ENCODE data around the gene ANKRD35. TPM values are rescaled to one million over a fixed set of nuclear protein-coding genes. Genes with fewer than 3 reads are reported as not detected.

Gene ANKRD35
- total and polyA plus RNA-seq, 9 of the 15 experiments (the other 6 are each of a cell fraction or from before 2014, with no cell fraction given): 0.07 to 0.14 (median 0.07) TPM; not detected in 5

- Histone ChIP-seq H3K4me2 (ENCODE audit: insufficient read depth, low read length) (no peak overlapping the region), H3K9me3 (replicated peaks; ENCODE audit: control insufficient read depth, insufficient read depth, low read depth, low read length) (no peaks in the 10 kb centered on the region), H3K79me2 (ENCODE audit: control insufficient read depth, insufficient read depth, low read length) (no peaks in the 10 kb centered on the region), H3K4me3 (no peak overlapping the region), H4K20me1 (replicated peaks; ENCODE audit: control insufficient read depth, insufficient read depth, low read length) (no peaks in the 10 kb centered on the region), H2AFZ (ENCODE audit: low read depth, low read length) (peak overlapping the region; percentile 30; the same call in 1 of the 2 replicates), H3K9me1 (ENCODE audit: control insufficient read depth, insufficient read depth, low read length) (no peaks in the 10 kb centered on the region), H3K36me3 (ENCODE audit: control insufficient read depth, insufficient read depth, low read length) (no peaks in the 10 kb centered on the region), H3K27me3 (ENCODE audit: control insufficient read depth in 2 of 2, insufficient read depth in 2 of 2, low read length in 2 of 2) (peaks cover 7 to 10% of the 10 kb centered on the region in 2 experiments; a peak in 4 of 5 replicates), H3K27ac (ENCODE audit: extremely low read depth, low read depth, low read length) (no peak overlapping the region), H3K4me1 (replicated peaks in 1 of 2; ENCODE audit: control insufficient read depth in 2 of 2, insufficient read depth in 2 of 2, low read length in 2 of 2) (peaks cover 13 to 17% of the 10 kb centered on the region in 2 experiments), H3K9ac (ENCODE audit: insufficient read depth in 1 of 2, low read depth in 2 of 2, low read length in 2 of 2) (no peak overlapping the region)
- ChIA-PET POLR2A (interaction anchor here (1.1 kb wide), 1 partner anchor 11 kb away, joined by 4 read pairs; no protein-coding TSS in a partner anchor), CTCF (ENCODE audit: low intra/inter-chr PET ratio) (no interaction called here)
- no peak for FAIRE-seq
- ATAC-seq: no peak
- no TSS peak for BruUV-seq (replicated peaks)
- 73% methylated on average over 7 of the region's 8 CpGs for WGBS (ENCODE audit: insufficient coverage, low coverage, missing lambda C conversion rate)
- no peak for DNase-seq (ENCODE audit: extremely low read depth in 1 of 4, low spot score in 3 of 4)
- TF ChIP-seq EGR1 (conservative IDR thresholded peaks at IDR 0.05) (peak; percentile 17; the same call in 1 of the 2 replicates), HOXB6 (CRISPR knock-in tag; IDR thresholded peaks at IDR 0.05; ENCODE audit: borderline replicate concordance) (no peak)
- in situ Hi-C loops (cut with MboI): no loop called here
- intact Hi-C loops (cut with micrococcal nuclease): no loop called here
Measured at GRCh38 chr1:145886816-145887215, 1.1 kb upstream of the ANKRD35 start.

- ATAC-seq (peak; percentile 54), FAIRE-seq (peak; percentile 68), DNase-seq (ENCODE audit: extremely low read depth in 1 of 4, low spot score in 3 of 4) (peak in 1 of 4 experiments; percentile 34)
- H3K9me3 ChIP-seq (replicated peaks; ENCODE audit: control insufficient read depth, insufficient read depth, low read depth, low read length): no peaks in the 10 kb centered on the region
- WGBS (ENCODE audit: insufficient coverage, low coverage, missing lambda C conversion rate): 38% methylated on average over 11 of the region's 11 CpGs
- peak overlapping the region; percentile 72 for H3K4me2 ChIP-seq (ENCODE audit: insufficient read depth, low read length)
- no peaks in the 10 kb centered on the region for H4K20me1 ChIP-seq (replicated peaks; ENCODE audit: control insufficient read depth, insufficient read depth, low read length)
- peak overlapping the region in 1 of 2 experiments; percentile 68; a peak in 1 of 4 replicates for H3K9ac ChIP-seq (ENCODE audit: insufficient read depth in 1 of 2, low read depth in 2 of 2, low read length in 2 of 2)
- no peaks in the 10 kb centered on the region for H3K36me3 ChIP-seq (ENCODE audit: control insufficient read depth, insufficient read depth, low read length)
- no peak overlapping the region for H3K27ac ChIP-seq (ENCODE audit: extremely low read depth, low read depth, low read length)
- POLR2A ChIA-PET: interaction anchor here (1.1 to 1.2 kb wide), 3 partner anchors 41 to 102 kb away, joined by 3 to 4 read pairs (median 3); partner anchors contain the start of gene RBM8A
- H3K27me3 ChIP-seq (ENCODE audit: control insufficient read depth in 2 of 2, insufficient read depth in 2 of 2, low read length in 2 of 2): peaks cover 7 to 10% of the 10 kb centered on the region in 2 experiments; a peak in 4 of 5 replicates
- peaks cover 9 to 14% of the 10 kb centered on the region in 2 experiments; a peak in 4 of 5 replicates for H3K4me1 ChIP-seq (replicated peaks in 1 of 2; ENCODE audit: control insufficient read depth in 2 of 2, insufficient read depth in 2 of 2, low read length in 2 of 2)
- in situ Hi-C loops (cut with MboI): no loop called here
- CTCF ChIA-PET (ENCODE audit: low intra/inter-chr PET ratio): no interaction called here
- H3K79me2 ChIP-seq (ENCODE audit: control insufficient read depth, insufficient read depth, low read length): no peaks in the 10 kb centered on the region
- H2AFZ ChIP-seq (ENCODE audit: low read depth, low read length): peak overlapping the region; percentile 90
- intact Hi-C loops (cut with micrococcal nuclease): no loop called here
- peak overlapping the region; percentile 56 for H3K4me3 ChIP-seq
- H3K9me1 ChIP-seq (ENCODE audit: control insufficient read depth, insufficient read depth, low read length): no peaks in the 10 kb centered on the region
- no TSS peak for BruUV-seq (replicated peaks)
- TF ChIP-seq ZNF384 (IDR thresholded peaks at IDR 0.05; ENCODE audit: low read depth, low read length): 0 out of 2 replicates have a peak, but pooled peaks have one; percentile 32
- no peak for TF ChIP-seq SMARCA5 (IDR thresholded peaks at IDR 0.05)
- peak; percentile 25; the same call in 1 of the 2 replicates for TF ChIP-seq TRIM28 (IDR thresholded peaks at IDR 0.05)
- no peak for TF ChIP-seq ARID2 (IDR thresholded peaks at IDR 0.05)
- no peak for TF ChIP-seq NCOA6 (IDR thresholded peaks at IDR 0.05)
- no peak for TF ChIP-seq NBN (IDR thresholded peaks at IDR 0.05; ENCODE audit: low read depth)
Measured at GRCh38 chr1:145886390-145886789, 724 bp upstream of the ANKRD35 start.
